ENCODE measurements around the gene BNC2.

The BNC2 gene

DNA sequence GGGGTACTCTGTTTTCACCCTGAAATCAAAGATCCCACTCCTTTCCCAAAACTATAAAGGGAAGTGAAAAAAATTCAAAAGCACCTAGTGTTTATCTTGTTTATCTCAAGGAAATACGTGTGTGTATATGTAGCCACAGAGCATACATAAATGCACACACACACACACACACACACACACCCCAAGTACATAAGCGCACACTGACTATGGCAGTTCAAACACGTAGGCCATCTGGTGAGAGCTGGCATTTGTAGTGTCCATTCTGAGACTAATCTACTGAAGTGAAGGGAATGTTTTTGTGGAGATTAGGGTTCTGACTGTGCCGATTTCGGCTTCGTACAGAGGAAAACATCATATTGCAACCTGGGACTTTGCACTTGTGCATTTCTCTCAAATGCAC is 451.7 kb downstream of the BNC2 start:
- DNase-seq (ENCODE audit: low read depth): no peak
- H3K4me3 ChIP-seq (ENCODE audit: low read depth, low read length): no peak overlapping the region
- TF ChIP-seq, protein P1, sequence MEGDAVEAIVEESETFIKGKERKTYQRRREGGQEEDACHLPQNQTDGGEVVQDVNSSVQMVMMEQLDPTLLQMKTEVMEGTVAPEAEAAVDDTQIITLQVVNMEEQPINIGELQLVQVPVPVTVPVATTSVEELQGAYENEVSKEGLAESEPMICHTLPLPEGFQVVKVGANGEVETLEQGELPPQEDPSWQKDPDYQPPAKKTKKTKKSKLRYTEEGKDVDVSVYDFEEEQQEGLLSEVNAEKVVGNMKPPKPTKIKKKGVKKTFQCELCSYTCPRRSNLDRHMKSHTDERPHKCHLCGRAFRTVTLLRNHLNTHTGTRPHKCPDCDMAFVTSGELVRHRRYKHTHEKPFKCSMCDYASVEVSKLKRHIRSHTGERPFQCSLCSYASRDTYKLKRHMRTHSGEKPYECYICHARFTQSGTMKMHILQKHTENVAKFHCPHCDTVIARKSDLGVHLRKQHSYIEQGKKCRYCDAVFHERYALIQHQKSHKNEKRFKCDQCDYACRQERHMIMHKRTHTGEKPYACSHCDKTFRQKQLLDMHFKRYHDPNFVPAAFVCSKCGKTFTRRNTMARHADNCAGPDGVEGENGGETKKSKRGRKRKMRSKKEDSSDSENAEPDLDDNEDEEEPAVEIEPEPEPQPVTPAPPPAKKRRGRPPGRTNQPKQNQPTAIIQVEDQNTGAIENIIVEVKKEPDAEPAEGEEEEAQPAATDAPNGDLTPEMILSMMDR (IDR thresholded peaks at IDR 0.05; ENCODE audit: low read depth, low read length, missing control alignments): no peak

GRCh38 chr9:16417749-16418148 is 452.7 kb downstream of the BNC2 start:
- TF ChIP-seq, protein P1 (IDR thresholded peaks at IDR 0.05; ENCODE audit: low read depth, low read length, missing control alignments): no peak
- DNase-seq (ENCODE audit: low read depth): no peak
- H3K4me3 ChIP-seq (ENCODE audit: low read depth, low read length): no peak overlapping the region

- no peak for DNase-seq (ENCODE audit: low read depth)
Observed at GRCh38 chr9:16417161-16417560, 453.3 kb downstream of the BNC2 start.

DNA sequence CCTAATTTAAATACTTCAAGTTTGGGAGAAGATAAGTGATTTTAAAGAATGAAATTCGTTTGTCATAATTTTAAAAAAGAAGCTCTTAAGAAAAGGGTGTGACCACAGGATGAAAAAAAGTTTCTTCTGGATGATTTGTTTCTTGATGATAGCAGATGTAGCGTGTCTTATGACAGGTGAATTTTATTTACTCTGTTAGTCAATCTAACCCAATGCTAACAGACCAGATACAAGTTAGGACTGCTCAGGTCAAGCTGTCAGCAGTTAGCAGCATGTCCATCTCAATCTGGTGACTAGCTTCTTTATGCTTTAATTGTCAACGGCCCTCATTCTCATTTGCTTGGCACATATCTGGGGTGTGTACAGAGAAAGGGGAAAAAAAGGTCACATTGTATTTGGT is 456.0 kb downstream of the BNC2 start:
- TF ChIP-seq, protein P1 (IDR thresholded peaks at IDR 0.05; ENCODE audit: low read depth, low read length, missing control alignments): no peak
- DNase-seq (ENCODE audit: low read depth): no peak
- no peak overlapping the region for H3K4me3 ChIP-seq (ENCODE audit: low read depth, low read length)

More at GRCh38 chr9:16417161-16417560, 453.3 kb downstream of the BNC2 start:
- no peak overlapping the region for H3K4me3 ChIP-seq (ENCODE audit: low read depth, low read length)
- TF ChIP-seq, protein P1 (IDR thresholded peaks at IDR 0.05; ENCODE audit: low read depth, low read length, missing control alignments): no peak

DNA sequence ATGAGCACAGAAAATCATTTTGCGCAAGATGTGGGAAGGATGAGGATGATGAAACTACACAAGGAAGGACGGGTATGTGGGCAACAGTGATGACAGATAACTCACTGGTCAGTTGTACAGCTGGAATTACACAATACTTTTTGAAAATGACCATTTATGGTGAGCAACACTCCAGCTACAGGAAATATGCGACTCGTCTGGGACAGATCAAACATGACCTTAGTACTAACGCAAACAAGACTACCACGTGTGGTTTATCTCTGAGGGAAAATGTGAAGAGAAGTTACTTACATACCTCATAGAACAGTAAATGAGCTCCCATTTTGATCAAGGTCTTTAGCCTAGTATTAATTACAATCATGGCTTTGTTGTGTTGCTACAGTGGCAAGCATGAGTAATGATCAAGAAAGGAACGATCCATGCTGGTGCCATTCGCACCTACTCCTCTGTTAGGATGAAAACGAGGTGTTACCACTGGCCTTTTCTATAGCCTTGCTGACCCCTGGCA is 456.9 kb downstream of the BNC2 start:
- H3K4me3 ChIP-seq (ENCODE audit: low read depth, low read length): no peak overlapping the region
- no peak for DNase-seq (ENCODE audit: low read depth)
- TF ChIP-seq, protein P1 (IDR thresholded peaks at IDR 0.05; ENCODE audit: low read depth, low read length, missing control alignments): no peak

- no peak overlapping the region for H3K4me3 ChIP-seq (ENCODE audit: low read depth, low read length)
- TF ChIP-seq, protein P1 (IDR thresholded peaks at IDR 0.05; ENCODE audit: low read depth, low read length, missing control alignments): no peak
- no peak for DNase-seq (ENCODE audit: low read depth)
Observed at GRCh38 chr9:16412740-16413139, 457.7 kb downstream of the BNC2 start.

- TF ChIP-seq, protein P1 (IDR thresholded peaks at IDR 0.05; ENCODE audit: low read depth, low read length, missing control alignments): no peak
- no peak for DNase-seq (ENCODE audit: low read depth)
- no peak overlapping the region for H3K4me3 ChIP-seq (ENCODE audit: low read depth, low read length)
Observed at GRCh38 chr9:16411311-16411710, 459.2 kb downstream of the BNC2 start.
